ENCODE results near the gene DOCK11. TPM values are rescaled to one million over a fixed set of nuclear protein-coding genes. Genes with fewer than 3 reads are reported as not detected.

Gene DOCK11
- total and polyA plus RNA-seq, 2 donors (not counting 3 experiments of a cell fraction or from before 2014, with no cell fraction given), result 0.37 to 0.86 TPM

DNA sequence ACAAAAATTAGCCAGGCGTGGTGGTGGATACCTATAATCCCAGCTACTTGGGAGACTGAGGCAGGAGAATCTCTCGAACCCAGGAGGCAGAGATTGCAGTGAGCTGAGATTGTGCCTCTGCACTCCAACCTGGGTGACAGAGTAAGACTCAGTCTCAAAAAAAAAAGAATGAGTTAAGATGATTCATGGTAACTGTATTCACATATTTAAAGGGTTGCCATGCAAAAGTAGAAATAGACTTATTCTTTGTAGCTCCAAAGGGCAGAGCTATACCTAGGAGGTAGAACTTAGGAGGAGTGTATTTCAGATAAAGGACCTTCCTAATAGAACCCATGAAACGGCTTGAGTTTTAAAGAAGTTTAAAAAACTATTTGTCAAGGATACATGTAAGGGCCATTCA lies 127.4 kb downstream of the DOCK11 start:
- TF ChIP-seq GATA2 (IDR thresholded peaks at IDR 0.05; ENCODE audit: insufficient read depth, insufficient read length, low read depth, low read length) (no peak), JUN (IDR thresholded peaks at IDR 0.05; ENCODE audit: borderline replicate concordance, insufficient read depth, insufficient read length, low read depth) (no peak), POLR2AphosphoS5 (IDR thresholded peaks at IDR 0.05; ENCODE audit: insufficient read depth, low read depth, low read length) (no peak), EZH2 (IDR thresholded peaks at IDR 0.05; ENCODE audit: borderline replicate concordance, low read depth, low read length, severe bottlenecking) (no peak), POLR2A (IDR thresholded peaks at IDR 0.05; ENCODE audit: low read depth, low read length) (no peak), FOS (IDR thresholded peaks at IDR 0.05; ENCODE audit: borderline replicate concordance, insufficient read depth, low read length) (no peak), MYC (IDR thresholded peaks at IDR 0.05; ENCODE audit: low read depth, low read length) (no peak)
- TF ChIP-seq, protein P1, sequence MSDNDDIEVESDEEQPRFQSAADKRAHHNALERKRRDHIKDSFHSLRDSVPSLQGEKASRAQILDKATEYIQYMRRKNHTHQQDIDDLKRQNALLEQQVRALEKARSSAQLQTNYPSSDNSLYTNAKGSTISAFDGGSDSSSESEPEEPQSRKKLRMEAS (IDR thresholded peaks at IDR 0.05; ENCODE audit: insufficient read depth, insufficient read length), result no peak
- TF ChIP-seq, protein P2, sequence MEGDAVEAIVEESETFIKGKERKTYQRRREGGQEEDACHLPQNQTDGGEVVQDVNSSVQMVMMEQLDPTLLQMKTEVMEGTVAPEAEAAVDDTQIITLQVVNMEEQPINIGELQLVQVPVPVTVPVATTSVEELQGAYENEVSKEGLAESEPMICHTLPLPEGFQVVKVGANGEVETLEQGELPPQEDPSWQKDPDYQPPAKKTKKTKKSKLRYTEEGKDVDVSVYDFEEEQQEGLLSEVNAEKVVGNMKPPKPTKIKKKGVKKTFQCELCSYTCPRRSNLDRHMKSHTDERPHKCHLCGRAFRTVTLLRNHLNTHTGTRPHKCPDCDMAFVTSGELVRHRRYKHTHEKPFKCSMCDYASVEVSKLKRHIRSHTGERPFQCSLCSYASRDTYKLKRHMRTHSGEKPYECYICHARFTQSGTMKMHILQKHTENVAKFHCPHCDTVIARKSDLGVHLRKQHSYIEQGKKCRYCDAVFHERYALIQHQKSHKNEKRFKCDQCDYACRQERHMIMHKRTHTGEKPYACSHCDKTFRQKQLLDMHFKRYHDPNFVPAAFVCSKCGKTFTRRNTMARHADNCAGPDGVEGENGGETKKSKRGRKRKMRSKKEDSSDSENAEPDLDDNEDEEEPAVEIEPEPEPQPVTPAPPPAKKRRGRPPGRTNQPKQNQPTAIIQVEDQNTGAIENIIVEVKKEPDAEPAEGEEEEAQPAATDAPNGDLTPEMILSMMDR (IDR thresholded peaks at IDR 0.05; ENCODE audit: extremely low read depth in 1 of 2, insufficient read depth in 1 of 2, low read depth in 1 of 2, low read length in 2 of 2), result no peak
- no peak overlapping the region for H3K4me3 ChIP-seq (replicated peaks in 1 of 3; ENCODE audit: insufficient read depth in 1 of 3, low read depth in 1 of 3, low read length in 3 of 3)

More for the DNA sequence above, 127.4 kb downstream of the DOCK11 start:
- Histone ChIP-seq H3K4me2 (ENCODE audit: insufficient read depth, low read length) (no peak overlapping the region), H3K9me1 (replicated peaks; ENCODE audit: control insufficient read depth, extremely low read depth, insufficient read depth, low read length) (no peaks in the 10 kb centered on the region), H3K4me1 (ENCODE audit: control insufficient read depth, extremely low read depth, insufficient read depth, low read length) (no peaks in the 10 kb centered on the region), H3K9ac (replicated peaks; ENCODE audit: extremely low read depth, insufficient read depth, low read length) (no peak overlapping the region), H3K79me2 (ENCODE audit: control insufficient read depth, insufficient read depth, low read length) (no peaks in the 10 kb centered on the region), H3K9me3 (replicated peaks; ENCODE audit: control insufficient read depth, insufficient read depth, low read length) (no peaks in the 10 kb centered on the region), H2AFZ (ENCODE audit: low read depth, low read length) (no peak overlapping the region), H4K20me1 (replicated peaks; ENCODE audit: control insufficient read depth, extremely low read depth, insufficient read depth, low read length) (no peaks in the 10 kb centered on the region), H3K27ac (ENCODE audit: insufficient read depth, low read depth, low read length) (no peak overlapping the region), H3K36me3 (ENCODE audit: control insufficient read depth in 2 of 2, extremely low read depth in 1 of 2, insufficient read depth in 2 of 2, low read length in 2 of 2) (no peaks in the 10 kb centered on the region), H3K27me3 (ENCODE audit: control insufficient read depth in 2 of 2, insufficient read depth in 2 of 2, low read length in 2 of 2) (no peaks in the 10 kb centered on the region)
- intact Hi-C loops (cut with micrococcal nuclease) (no loop called here), dilution Hi-C loops (cut with MboI; ENCODE audit: extremely low pct_ligation_motif_present, low sequenced_read_pairs) (no loop called here)
- DNase-seq (ENCODE audit: low read depth, low spot score) (no peak), FAIRE-seq (no peak)
- BruUV-seq (replicated peaks), result no TSS peak
- ChIA-PET CTCF (interaction anchor here (0.9 kb wide), 1 partner anchor 11 kb away, joined by 3 read pairs; no protein-coding TSS in a partner anchor), POLR2A (no interaction called here)
